A549 (cell line): ENCODE data around the gene PLA2G4B. TPM values are rescaled to one million over a fixed set of nuclear protein-coding genes. Genes with fewer than 3 reads are reported as not detected.

Source experiments
- ATAC-seq, 2 experiments: fragments of 200-7000 bp in 1 of 2; fragments of >200 bp in 1 of 2; cut with Nextera tagmentation in 1 of 2; cut with Tn5 transposase in 1 of 2; 3 replicates each; pipeline versions ENCODE4 v1.8.0 to v1.9.1; 2018 to 2020; ENCODE audit warnings: mild to moderate bottlenecking in 1 of 2, moderate library complexity in 1 of 2
- CTCF ChIA-PET: fragments of 300-600 bp; sonication (Branson Sonifier 250); formaldehyde crosslinking; extraction: SDS; loops from one replicate; lab custom pipeline; 2021; ENCODE audit warnings: antibody characterized with exemption, inconsistent platforms; lab: Yijun Ruan, JAX
- POLR2A ChIA-PET: fragments of 350-600 bp; formaldehyde crosslinking; extraction: SDS; loops from one replicate; lab custom pipeline; 2021; ENCODE audit warnings: antibody characterized with exemption, inconsistent platforms; lab: Yijun Ruan, JAX
- DNase-seq, 2 experiments: peaks; one replicate each; pipeline versions ENCODE4 v3.0.0 to v3.0.0-alpha.2; 2011 to 2016; ENCODE audit warnings: low read depth in 1 of 2, low spot score in 1 of 2
- FAIRE-seq: peaks from 2 replicates; lab custom pipeline; 2011; peaks lifted over from hg19 to GRCh38; lab: Jason Lieb, UNC
- H3K27ac ChIP-seq, 2 experiments: fragments of >200 bp; sonication (Bioruptor Twin); formaldehyde crosslinking; 3 replicates each; pipeline ENCODE4 v1.5.1; 2016 to 2017
- H3K4me1 ChIP-seq: fragments of >200 bp; sonication (Bioruptor Twin); formaldehyde crosslinking; 3 replicates; pipeline ENCODE4 v1.6.1; 2016
- H3K4me2 ChIP-seq: fragments of >200 bp; sonication (Bioruptor Twin); formaldehyde crosslinking; 3 replicates; pipeline ENCODE4 v1.6.1; 2016
- H3K4me3 ChIP-seq: fragments of >200 bp; sonication (Bioruptor Twin); formaldehyde crosslinking; 3 replicates; pipeline ENCODE4 v1.5.1; 2016
- H3K9me3 ChIP-seq: fragments of >200 bp; sonication (Bioruptor Twin); formaldehyde crosslinking; 3 replicates; pipeline ENCODE4 v1.6.1; 2016
- ATOH8 ChIP-seq: fragments of 250-450 bp; sonication (Bioruptor Pico); IDR thresholded peaks from 2 replicates; pipeline ENCODE4 v1.5.0; 2020; ENCODE audit warnings: low read depth, mild to moderate bottlenecking, moderate library complexity
- BCL3 ChIP-seq: fragments of >200 bp; sonication (Bioruptor Twin); formaldehyde crosslinking; IDR thresholded peaks from 3 replicates; pipeline ENCODE4 v1.6.1; 2016
- CHD4 ChIP-seq: fragments of 200-600 bp; sonication (generic); IDR thresholded peaks from 2 replicates; pipeline ENCODE4 v1.6.1; 2016; ENCODE audit warnings: antibody characterized with exemption, mild to moderate bottlenecking, borderline replicate concordance
- CTCF ChIP-seq: fragments of >200 bp; sonication (Bioruptor Twin); formaldehyde crosslinking; IDR thresholded peaks from 3 replicates; pipeline ENCODE4 v1.5.1; 2016
- E2F6 ChIP-seq: IDR thresholded peaks from 2 replicates; pipeline ENCODE4 v1.6.1; 2012; ENCODE audit warnings: low read depth, borderline replicate concordance
- EHF ChIP-seq: fragments of 250-450 bp; sonication (Bioruptor Pico); IDR thresholded peaks from 2 replicates; pipeline ENCODE4 v1.5.0; 2020; ENCODE audit warnings: mild to moderate bottlenecking
- EHMT2 ChIP-seq: fragments of 200-600 bp; sonication (generic); IDR thresholded peaks from 2 replicates; pipeline ENCODE4 v1.6.1; 2016; ENCODE audit warnings: antibody characterized with exemption, low read depth, mild to moderate bottlenecking, moderate library complexity
- ESRRA ChIP-seq: fragments of 150-350 bp; IDR thresholded peaks from 2 replicates; pipeline ENCODE4 v1.6.1; 2014; ENCODE audit warnings: mild to moderate bottlenecking, low read length, borderline replicate concordance
- FOSL2 ChIP-seq, 2 experiments: fragments of 450-650 bp in 1 of 2; fragments of >200 bp in 1 of 2; sonication (Bioruptor Twin) in 1 of 2; formaldehyde crosslinking; IDR thresholded peaks; 2 replicates each; pipeline versions ENCODE4 v1.5.0 to v1.6.1; 2016 to 2020; ENCODE audit warnings: mild to moderate bottlenecking in 1 of 2, moderate library complexity in 1 of 2
- FOXS1 ChIP-seq: fragments of 250-450 bp; sonication (Bioruptor Pico); IDR thresholded peaks from 2 replicates; pipeline ENCODE4 v1.5.0; 2020; ENCODE audit warnings: mild to moderate bottlenecking, moderate library complexity
- GATA3 ChIP-seq: IDR thresholded peaks from 2 replicates; pipeline ENCODE4 v1.6.1; 2012; ENCODE audit warnings: borderline replicate concordance
- HOXA7 ChIP-seq: fragments of 250-450 bp; sonication (Bioruptor Pico); IDR thresholded peaks from 2 replicates; pipeline ENCODE4 v1.5.0; 2020; ENCODE audit warnings: mild to moderate bottlenecking, moderate library complexity
- HOXB5 ChIP-seq: fragments of 250-450 bp; sonication (Bioruptor Pico); IDR thresholded peaks from 2 replicates; pipeline ENCODE4 v1.5.0; 2020; ENCODE audit warnings: mild to moderate bottlenecking, moderate library complexity
- KDM5A ChIP-seq: fragments of 200-600 bp; sonication (generic); IDR thresholded peaks from 2 replicates; pipeline ENCODE4 v1.6.1; 2016; ENCODE audit warnings: antibody characterized with exemption, mild to moderate bottlenecking
- MAFK ChIP-seq: fragments of 450-650 bp; IDR thresholded peaks from 2 replicates; pipeline ENCODE4 v1.6.1; 2014; ENCODE audit not compliant: partially characterized antibody
- PBX3 ChIP-seq: IDR thresholded peaks from 2 replicates; pipeline ENCODE4 v1.6.1; 2012
- PHF8 ChIP-seq: fragments of 200-600 bp; sonication (generic); IDR thresholded peaks from 2 replicates; pipeline ENCODE4 v1.6.1; 2016; ENCODE audit warnings: low read depth, mild to moderate bottlenecking, antibody characterized with exemption, moderate library complexity, borderline replicate concordance
- POLR2A ChIP-seq: IDR thresholded peaks from 2 replicates; pipeline ENCODE4 v1.6.1; 2012; ENCODE audit warnings: mild to moderate bottlenecking, low read length
- RAD21 ChIP-seq, 2 experiments: fragments of >200 bp in 1 of 2; sonication (Bioruptor Twin) in 1 of 2; formaldehyde crosslinking in 1 of 2; IDR thresholded peaks in 1 of 2; conservative IDR thresholded peaks in 1 of 2; 2 replicates in 1 of 2; 3 replicates in 1 of 2; pipeline ENCODE4 v1.6.1; 2012 to 2018; ENCODE audit warnings: inconsistent platforms in 1 of 2
- RCOR1 ChIP-seq: fragments of 150-350 bp; IDR thresholded peaks from 2 replicates; pipeline ENCODE4 v1.6.1; 2014; ENCODE audit warnings: antibody characterized with exemption, low read length, low read depth
- REST ChIP-seq: fragments of 200-600 bp; sonication (generic); IDR thresholded peaks from 2 replicates; pipeline ENCODE4 v1.6.1; 2016; ENCODE audit warnings: antibody characterized with exemption, mild to moderate bottlenecking, moderate library complexity
- SMC3 ChIP-seq: fragments of >200 bp; sonication (Bioruptor Twin); formaldehyde crosslinking; IDR thresholded peaks from 3 replicates; pipeline ENCODE4 v1.6.1; 2018; ENCODE audit warnings: inconsistent platforms
- USF2 ChIP-seq: fragments of 450-650 bp; IDR thresholded peaks from 2 replicates; pipeline ENCODE4 v1.6.1; 2014; ENCODE audit warnings: antibody characterized with exemption
- ZFP36 ChIP-seq: fragments of 450-650 bp; IDR thresholded peaks from 2 replicates; pipeline ENCODE4 v1.6.1; 2014; ENCODE audit warnings: borderline replicate concordance; ENCODE audit not compliant: partially characterized antibody
- ZSCAN20 ChIP-seq: fragments of 250-450 bp; sonication (Bioruptor Pico); IDR thresholded peaks from 2 replicates; pipeline ENCODE4 v1.8.0; 2022; ENCODE audit warnings: mild to moderate bottlenecking, moderate library complexity
- WGBS: methylation state at CpG from one replicate; pipeline ENCODE4 v1.1.6; 2017; ENCODE audit errors: missing lambda C conversion rate; 5-methylcytosine and 5-hydroxymethylcytosine counted together
- polyA plus RNA-seq, 4 experiments: library from polyadenylated mRNA; depleted of rRNA in 3 of 4; stranded (reverse); fragments of >200 nt; fragmentation: RNase III in 1 of 4; extraction: RNeasy Plus Mini Kit Qiagen cat#74134 plus additional on column Dnase treatment in 1 of 4; gene quantifications; 2 replicates in 3 of 4; 3 replicates in 1 of 4; pipeline ENCODE4 v1.2.3, GENCODE V29; 2011 to 2017

Gene PLA2G4B
- polyA plus RNA-seq, 2 of the 4 experiments (the other 2 are of a cell fraction), result 2.2 to 2.6 TPM

- TF ChIP-seq ZSCAN20 (CRISPR knock-in tag) (no peak), MAFK (no peak), EHF (CRISPR knock-in tag) (no peak), PHF8 (no peak), GATA3 (no peak), FOXS1 (CRISPR knock-in tag) (no peak), RAD21 (conservative IDR thresholded peaks at IDR 0.05 in 1 of 2, IDR thresholded peaks at IDR 0.05 in 1 of 2) (no peak), ZFP36 (no peak), USF2 (no peak), HOXB5 (CRISPR knock-in tag) (no peak), PBX3 (no peak)
- DNase-seq (no peak), ATAC-seq (no peak), FAIRE-seq (no peak)
- Histone ChIP-seq H3K4me1 (no peaks in the 10 kb centered on the region), H3K9me3 (no peaks in the 10 kb centered on the region), H3K4me2 (no peak overlapping the region), H3K27ac (no peak overlapping the region), H3K4me3 (no peak overlapping the region)
- 90% methylated on average over 2 of the region's 2 CpGs for WGBS
- CTCF ChIA-PET, result interaction anchor here (1.4 to 1.6 kb wide), 2 partner anchors 12 to 113 kb away, joined by 4 read pairs; no protein-coding TSS in a partner anchor
- POLR2A ChIA-PET, result no interaction called here
These were observed 34.3 kb upstream of the PLA2G4B start for GRCh38 chr15:41804361-41804760.

- WGBS, result 87% methylated on average over 8 of the region's 8 CpGs
- Histone ChIP-seq H3K4me1 (no peaks in the 10 kb centered on the region), H3K4me3 (no peak overlapping the region), H3K27ac (no peak overlapping the region), H3K9me3 (no peaks in the 10 kb centered on the region), H3K4me2 (no peak overlapping the region)
- POLR2A ChIA-PET, result no interaction called here
- CTCF ChIA-PET, result interaction anchor here (0.7 to 2.0 kb wide), 6 partner anchors 12 to 339 kb away, joined by 3 to 6 read pairs (median 4); partner anchors contain the start of gene MAPKBP1
- no peak for FAIRE-seq
- ATAC-seq, result no peak
- DNase-seq, result no peak
- TF ChIP-seq CTCF, result no peak
- TF ChIP-seq RCOR1, result no peak
- no peak for TF ChIP-seq RAD21 (conservative IDR thresholded peaks at IDR 0.05 in 1 of 2, IDR thresholded peaks at IDR 0.05 in 1 of 2)
- no peak for TF ChIP-seq KDM5A
- TF ChIP-seq FOXS1 (CRISPR knock-in tag), result no peak
- TF ChIP-seq BCL3, result no peak
- no peak for TF ChIP-seq POLR2A
- TF ChIP-seq SMC3, result no peak
- TF ChIP-seq REST, result no peak
- TF ChIP-seq ATOH8 (CRISPR knock-in tag), result no peak
- no peak for TF ChIP-seq E2F6
- TF ChIP-seq ESRRA, result no peak
- TF ChIP-seq MAFK, result no peak
- TF ChIP-seq EHMT2, result no peak
- no peak for TF ChIP-seq GATA3
- no peak for TF ChIP-seq HOXA7 (CRISPR knock-in tag)
- TF ChIP-seq FOSL2 (IDR thresholded peaks at IDR 0.05), result no peak
- TF ChIP-seq FOSL2 (CRISPR knock-in tag; IDR thresholded peaks at IDR 0.05), result no peak
- no peak for TF ChIP-seq CHD4
These were observed 33.6 kb upstream of the PLA2G4B start for GRCh38 chr15:41804916-41805666.
